ENCODE measurements around the gene UHRF2.

GRCh38 chr9:6367128-6367890, 45.7 kb upstream of the UHRF2 start:
- TF ChIP-seq, protein P1, sequence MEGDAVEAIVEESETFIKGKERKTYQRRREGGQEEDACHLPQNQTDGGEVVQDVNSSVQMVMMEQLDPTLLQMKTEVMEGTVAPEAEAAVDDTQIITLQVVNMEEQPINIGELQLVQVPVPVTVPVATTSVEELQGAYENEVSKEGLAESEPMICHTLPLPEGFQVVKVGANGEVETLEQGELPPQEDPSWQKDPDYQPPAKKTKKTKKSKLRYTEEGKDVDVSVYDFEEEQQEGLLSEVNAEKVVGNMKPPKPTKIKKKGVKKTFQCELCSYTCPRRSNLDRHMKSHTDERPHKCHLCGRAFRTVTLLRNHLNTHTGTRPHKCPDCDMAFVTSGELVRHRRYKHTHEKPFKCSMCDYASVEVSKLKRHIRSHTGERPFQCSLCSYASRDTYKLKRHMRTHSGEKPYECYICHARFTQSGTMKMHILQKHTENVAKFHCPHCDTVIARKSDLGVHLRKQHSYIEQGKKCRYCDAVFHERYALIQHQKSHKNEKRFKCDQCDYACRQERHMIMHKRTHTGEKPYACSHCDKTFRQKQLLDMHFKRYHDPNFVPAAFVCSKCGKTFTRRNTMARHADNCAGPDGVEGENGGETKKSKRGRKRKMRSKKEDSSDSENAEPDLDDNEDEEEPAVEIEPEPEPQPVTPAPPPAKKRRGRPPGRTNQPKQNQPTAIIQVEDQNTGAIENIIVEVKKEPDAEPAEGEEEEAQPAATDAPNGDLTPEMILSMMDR (IDR thresholded peaks at IDR 0.05 in 2 of 3, conservative IDR thresholded peaks at IDR 0.05 in 1 of 3; ENCODE audit: borderline replicate concordance in 1 of 3, insufficient read depth in 1 of 3, low read depth in 2 of 3, low read length in 2 of 3), result no peak
- no peak for TF ChIP-seq POLR2AphosphoS5 (IDR thresholded peaks at IDR 0.05; ENCODE audit: low read depth, low read length)
- TF ChIP-seq POLR2A (IDR thresholded peaks at IDR 0.05; ENCODE audit: borderline replicate concordance, extremely low read depth, insufficient read depth, insufficient read length), result no peak
- TF ChIP-seq EZH2phosphoT487 (IDR thresholded peaks at IDR 0.05; ENCODE audit: borderline replicate concordance), result no peak
- TF ChIP-seq REST (IDR thresholded peaks at IDR 0.05; ENCODE audit: low read depth), result no peak
- no peak for TF ChIP-seq ELF1 (IDR thresholded peaks at IDR 0.05; ENCODE audit: borderline replicate concordance, low read depth)
- no peak for TF ChIP-seq EZH2 (IDR thresholded peaks at IDR 0.05)
- TF ChIP-seq ZFX (IDR thresholded peaks at IDR 0.05), result no peak
